Astrocyte (in vitro differentiated cells and primary cell): ENCODE measurements around the gene MREG. TPM values are rescaled to one million over a fixed set of nuclear protein-coding genes. Genes with fewer than 3 reads are reported as not detected.

ENCODE experiments used
- DNase-seq: peaks from one replicate; pipeline ENCODE4 v3.0.0-alpha.2; 2010; ENCODE audit warnings: low read depth
- FAIRE-seq: peaks from 2 replicates; lab custom pipeline; 2011; peaks lifted over from hg19 to GRCh38; lab: Jason Lieb, UNC
- H2AFZ ChIP-seq: 2 replicates; pipeline ENCODE4 v1.6.0; 2012; ENCODE audit warnings: low read depth, low read length, inconsistent platforms
- H3K27ac ChIP-seq: 2 replicates; pipeline ENCODE4 v1.5.1; 2011; ENCODE audit warnings: low read depth, low read length, inconsistent platforms
- H3K27me3 ChIP-seq: 2 replicates; pipeline ENCODE4 v1.6.0; 2011; ENCODE audit warnings: low read length, inconsistent platforms; ENCODE audit not compliant: insufficient read depth
- H3K36me3 ChIP-seq: 2 replicates; pipeline ENCODE4 v1.5.1; 2011; ENCODE audit warnings: low read length, inconsistent platforms; ENCODE audit not compliant: insufficient read depth
- H3K4me1 ChIP-seq: 2 replicates; pipeline ENCODE4 v1.5.1; 2011; ENCODE audit warnings: low read length, inconsistent platforms; ENCODE audit not compliant: insufficient read depth
- H3K4me2 ChIP-seq: 2 replicates; pipeline ENCODE4 v1.6.0; 2012; ENCODE audit warnings: low read length, inconsistent platforms
- H3K4me3 ChIP-seq: 2 replicates; pipeline ENCODE4 v1.5.1; 2011; ENCODE audit warnings: low read depth, mild to moderate bottlenecking, low read length, inconsistent platforms; ENCODE audit not compliant: insufficient read depth
- H3K79me2 ChIP-seq: 2 replicates; pipeline ENCODE4 v1.6.0; 2012; ENCODE audit warnings: mild to moderate bottlenecking, low read length, inconsistent platforms; ENCODE audit not compliant: insufficient read depth
- H3K9ac ChIP-seq: 2 replicates; pipeline ENCODE4 v1.6.0; 2012; ENCODE audit warnings: mild to moderate bottlenecking, low read length, inconsistent platforms
- H3K9me3 ChIP-seq: 2 replicates; pipeline ENCODE4 v1.5.1; 2012; ENCODE audit warnings: low read depth, mild to moderate bottlenecking, low read length, inconsistent platforms; ENCODE audit not compliant: insufficient read depth
- H4K20me1 ChIP-seq: 2 replicates; pipeline ENCODE4 v1.6.0; 2012; ENCODE audit warnings: low read length, inconsistent platforms; ENCODE audit not compliant: insufficient read depth
- H3K27ac Mint-ChIP-seq: one replicate; pipeline ENCODE4 v1.8.0; 2021; ENCODE audit warnings: mild to moderate bottlenecking, mixed read lengths; ENCODE audit not compliant: unreplicated experiment
- H3K27me3 Mint-ChIP-seq: one replicate; pipeline ENCODE4 v1.8.0; 2021; ENCODE audit warnings: low read depth, mixed read lengths; ENCODE audit not compliant: unreplicated experiment
- H3K36me3 Mint-ChIP-seq: one replicate; pipeline ENCODE4 v1.8.0; 2021; ENCODE audit warnings: low read depth, mixed read lengths; ENCODE audit not compliant: unreplicated experiment
- H3K4me1 Mint-ChIP-seq: one replicate; pipeline ENCODE4 v1.8.0; 2021; ENCODE audit warnings: low read depth, mixed read lengths; ENCODE audit not compliant: unreplicated experiment
- H3K4me3 Mint-ChIP-seq: one replicate; pipeline ENCODE4 v1.8.0; 2021; ENCODE audit warnings: mild to moderate bottlenecking, moderate library complexity, mixed read lengths; ENCODE audit not compliant: unreplicated experiment
- H3K9me3 Mint-ChIP-seq: one replicate; pipeline ENCODE4 v1.8.0; 2021; ENCODE audit warnings: mild to moderate bottlenecking, mixed read lengths; ENCODE audit not compliant: unreplicated experiment
- EZH2 ChIP-seq: IDR thresholded peaks from 2 replicates; pipeline ENCODE4 v1.6.1; 2012; ENCODE audit warnings: mild to moderate bottlenecking, low read length, inconsistent platforms; ENCODE audit not compliant: insufficient read depth
- total RNA-seq: library from RNA; stranded (reverse); gene quantifications from 2 replicates; pipeline ENCODE4 v1.2.1, GENCODE V29; 2021
- TF ChIP-seq, protein P1 (sequence below): IDR thresholded peaks from 2 replicates; pipeline ENCODE4 v1.5.1; 2011; ENCODE audit warnings: low read depth, mild to moderate bottlenecking, inconsistent platforms, low read length, moderate library complexity; ENCODE audit not compliant: insufficient read depth

MREG gene
- total RNA-seq, 1 donor from 2014 or later = 7.8 TPM

DNA sequence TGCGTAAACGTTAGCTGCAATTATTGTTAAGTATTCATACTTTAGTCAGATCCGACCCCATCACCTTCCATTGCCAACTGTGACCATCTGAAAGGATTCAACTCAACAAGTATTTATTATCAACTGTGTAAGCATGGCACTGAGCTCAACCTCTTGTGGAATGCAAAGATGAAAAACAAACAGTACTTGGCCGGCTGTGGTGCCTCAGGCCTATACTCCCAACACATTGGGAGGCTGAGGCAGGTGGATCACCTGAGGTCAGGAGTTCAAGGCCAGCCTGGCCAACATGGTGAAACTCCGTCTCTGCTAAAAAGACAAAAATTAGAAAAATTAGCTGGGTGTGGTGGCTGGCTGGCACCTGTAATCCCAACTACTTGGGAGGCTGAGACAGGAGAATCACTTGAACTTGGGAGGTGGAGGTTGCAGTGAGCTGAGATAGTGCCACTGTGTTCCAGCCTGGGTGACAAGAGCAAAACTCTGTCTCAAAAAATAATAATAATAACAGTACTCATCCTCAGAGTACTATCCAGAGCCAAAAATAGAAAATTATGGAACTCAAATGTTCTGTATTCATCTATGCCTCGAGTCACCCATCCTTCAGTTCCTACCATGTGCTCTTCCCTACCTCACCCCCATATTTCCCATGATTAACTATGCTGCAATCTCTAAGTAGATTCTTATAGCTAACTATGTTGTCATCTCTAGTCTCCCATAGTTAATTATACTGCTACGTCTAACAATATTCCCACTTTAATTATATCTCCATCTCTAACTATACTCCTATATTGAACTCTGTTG, 8.6 kb upstream of the MREG start:
- no peaks in the 10 kb centered on the region for H3K9me3 Mint-ChIP-seq
- no peaks in the 10 kb centered on the region for H3K36me3 Mint-ChIP-seq
- no peaks in the 10 kb centered on the region for H3K4me1 ChIP-seq
- H3K4me3 Mint-ChIP-seq = no peak overlapping the region
- no peaks in the 10 kb centered on the region for H3K4me1 Mint-ChIP-seq
- H3K27ac Mint-ChIP-seq = no peak overlapping the region
- H3K9ac ChIP-seq = no peak overlapping the region
- DNase-seq = no peak
- no peak overlapping the region for H3K4me3 ChIP-seq
- no peaks in the 10 kb centered on the region for H3K27me3 Mint-ChIP-seq
- TF ChIP-seq, protein P1, sequence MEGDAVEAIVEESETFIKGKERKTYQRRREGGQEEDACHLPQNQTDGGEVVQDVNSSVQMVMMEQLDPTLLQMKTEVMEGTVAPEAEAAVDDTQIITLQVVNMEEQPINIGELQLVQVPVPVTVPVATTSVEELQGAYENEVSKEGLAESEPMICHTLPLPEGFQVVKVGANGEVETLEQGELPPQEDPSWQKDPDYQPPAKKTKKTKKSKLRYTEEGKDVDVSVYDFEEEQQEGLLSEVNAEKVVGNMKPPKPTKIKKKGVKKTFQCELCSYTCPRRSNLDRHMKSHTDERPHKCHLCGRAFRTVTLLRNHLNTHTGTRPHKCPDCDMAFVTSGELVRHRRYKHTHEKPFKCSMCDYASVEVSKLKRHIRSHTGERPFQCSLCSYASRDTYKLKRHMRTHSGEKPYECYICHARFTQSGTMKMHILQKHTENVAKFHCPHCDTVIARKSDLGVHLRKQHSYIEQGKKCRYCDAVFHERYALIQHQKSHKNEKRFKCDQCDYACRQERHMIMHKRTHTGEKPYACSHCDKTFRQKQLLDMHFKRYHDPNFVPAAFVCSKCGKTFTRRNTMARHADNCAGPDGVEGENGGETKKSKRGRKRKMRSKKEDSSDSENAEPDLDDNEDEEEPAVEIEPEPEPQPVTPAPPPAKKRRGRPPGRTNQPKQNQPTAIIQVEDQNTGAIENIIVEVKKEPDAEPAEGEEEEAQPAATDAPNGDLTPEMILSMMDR = no peak
- no peak for TF ChIP-seq EZH2
- H3K9me3 ChIP-seq = no peaks in the 10 kb centered on the region
- H3K36me3 ChIP-seq = no peaks in the 10 kb centered on the region
- no peaks in the 10 kb centered on the region for H3K79me2 ChIP-seq
- no peaks in the 10 kb centered on the region for H4K20me1 ChIP-seq
- H3K4me2 ChIP-seq = no peak overlapping the region
- H3K27ac ChIP-seq = no peak overlapping the region
- no peaks in the 10 kb centered on the region for H3K27me3 ChIP-seq
- H2AFZ ChIP-seq = no peak overlapping the region
- no peak for FAIRE-seq

DNA sequence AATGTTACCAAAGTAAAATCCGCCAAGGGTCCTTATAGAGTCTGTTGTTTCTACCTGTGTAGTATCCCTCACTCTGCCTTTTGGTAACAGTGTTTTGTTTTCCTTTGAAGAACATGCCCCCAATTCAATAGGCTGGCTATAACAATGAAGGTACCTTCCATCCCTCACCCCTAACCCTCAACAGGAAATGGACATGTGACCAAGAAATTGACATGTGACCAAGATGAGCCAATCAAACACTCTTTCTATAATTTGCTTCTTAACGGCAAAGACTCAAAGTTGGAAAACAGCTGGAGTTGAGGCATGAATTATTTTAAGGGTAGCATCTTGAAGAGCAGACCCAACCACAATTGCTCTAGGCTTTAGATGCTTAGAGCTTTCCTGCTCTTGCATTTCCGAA, 5.4 kb upstream of the MREG start:
- H3K9ac ChIP-seq = no peak overlapping the region
- no peaks in the 10 kb centered on the region for H3K27me3 Mint-ChIP-seq
- H3K4me3 ChIP-seq = no peak overlapping the region
- TF ChIP-seq, protein P1 = no peak
- no peaks in the 10 kb centered on the region for H3K79me2 ChIP-seq
- no peaks in the 10 kb centered on the region for H3K36me3 ChIP-seq
- H3K27me3 ChIP-seq = no peaks in the 10 kb centered on the region
- H3K4me1 Mint-ChIP-seq = peaks cover 2% of the 10 kb centered on the region
- H3K9me3 ChIP-seq = no peaks in the 10 kb centered on the region
- H2AFZ ChIP-seq = no peak overlapping the region
- no peak overlapping the region for H3K27ac Mint-ChIP-seq
- DNase-seq (no peak), FAIRE-seq (no peak)
- no peak overlapping the region for H3K4me2 ChIP-seq
- no peaks in the 10 kb centered on the region for H3K4me1 ChIP-seq
- H3K9me3 Mint-ChIP-seq = no peaks in the 10 kb centered on the region
- no peak overlapping the region for H3K4me3 Mint-ChIP-seq
- no peaks in the 10 kb centered on the region for H4K20me1 ChIP-seq
- H3K27ac ChIP-seq = no peak overlapping the region
- H3K36me3 Mint-ChIP-seq = no peaks in the 10 kb centered on the region

DNA sequence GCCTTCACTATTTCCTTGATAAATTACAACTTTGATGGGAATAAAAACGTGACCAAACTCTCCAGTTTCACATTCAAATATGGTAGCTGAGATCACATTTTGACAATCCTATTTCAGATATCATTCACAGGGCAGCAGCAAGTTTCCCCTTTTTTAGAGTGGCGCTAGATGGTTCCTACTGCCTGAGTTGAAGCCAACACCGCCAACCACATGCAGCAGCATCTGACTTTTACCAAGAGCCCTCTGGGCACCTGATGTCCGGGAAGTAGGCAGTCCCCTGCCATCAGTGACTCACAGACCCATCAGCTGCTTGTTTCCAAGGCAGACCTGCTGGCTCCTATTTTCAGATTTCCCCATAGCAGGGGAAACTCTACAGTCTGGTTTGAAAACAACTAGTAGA, 4.0 kb upstream of the MREG start:
- no peak for FAIRE-seq

More for the DNA sequence above, 4.0 kb upstream of the MREG start:
- H3K9me3 ChIP-seq = no peaks in the 10 kb centered on the region
- H3K4me3 ChIP-seq = no peak overlapping the region
- no peaks in the 10 kb centered on the region for H3K79me2 ChIP-seq
- H3K9me3 Mint-ChIP-seq = no peaks in the 10 kb centered on the region
- H3K9ac ChIP-seq = no peak overlapping the region
- no peak overlapping the region for H2AFZ ChIP-seq
- peaks cover 2% of the 10 kb centered on the region for H3K4me1 Mint-ChIP-seq
- H3K4me1 ChIP-seq = peaks cover 5% of the 10 kb centered on the region
- H3K27ac ChIP-seq = no peak overlapping the region
- H3K27me3 Mint-ChIP-seq = no peaks in the 10 kb centered on the region
- no peaks in the 10 kb centered on the region for H3K27me3 ChIP-seq
- no peaks in the 10 kb centered on the region for H3K36me3 ChIP-seq
- no peak overlapping the region for H3K27ac Mint-ChIP-seq
- H3K4me3 Mint-ChIP-seq = no peak overlapping the region
- H4K20me1 ChIP-seq = no peaks in the 10 kb centered on the region
- DNase-seq = no peak
- no peak overlapping the region for H3K4me2 ChIP-seq
- H3K36me3 Mint-ChIP-seq = no peaks in the 10 kb centered on the region
- TF ChIP-seq EZH2 = no peak
- TF ChIP-seq, protein P1 = no peak
